K562 (cell line): Measurements from ENCODE around the gene POLE2. TPM values are rescaled to one million over a fixed set of nuclear protein-coding genes. Genes with fewer than 3 reads are reported as not detected.

ENCODE experiments used
- ARID1B ChIP-seq: fragments of 450-650 bp; IDR thresholded peaks from 2 replicates; pipeline ENCODE4 v1.6.1; 2016; ENCODE audit warnings: antibody characterized with exemption, mild to moderate bottlenecking, inconsistent platforms
- BRD4 ChIP-seq: fragments of 200-600 bp; sonication (generic); IDR thresholded peaks from 2 replicates; pipeline ENCODE4 v1.6.1; 2017; ENCODE audit warnings: inconsistent platforms
- DLX4 ChIP-seq: fragments of 250-450 bp; sonication (Bioruptor Pico); IDR thresholded peaks from 2 replicates; pipeline ENCODE4 v1.6.1; 2021; ENCODE audit warnings: mild to moderate bottlenecking
- KDM1A ChIP-seq, 2 experiments: fragments of 450-650 bp; IDR thresholded peaks; 2 replicates each; pipeline ENCODE4 v1.6.1; 2016; ENCODE audit warnings: mild to moderate bottlenecking in 2 of 2
- MXI1 ChIP-seq: IDR thresholded peaks from 2 replicates; pipeline ENCODE4 v1.6.1; 2011; ENCODE audit warnings: low read depth, mild to moderate bottlenecking, improper control_type of control experiment, low read length
- NKRF ChIP-seq: fragments of 450-650 bp; IDR thresholded peaks from 2 replicates; pipeline ENCODE4 v1.6.1; 2016; ENCODE audit warnings: borderline replicate concordance
- SAFB ChIP-seq: fragments of 200-400 bp; formaldehyde crosslinking; IDR thresholded peaks from 2 replicates; pipeline ENCODE4 v1.6.1; 2017; ENCODE audit warnings: low read depth, low read length, borderline replicate concordance
- SMAD3 ChIP-seq: fragments of 450-650 bp; formaldehyde crosslinking; conservative IDR thresholded peaks from 2 replicates; pipeline ENCODE4 v1.4.0; 2020; ENCODE audit warnings: mild to moderate bottlenecking
- TCF15 ChIP-seq: fragments of 250-450 bp; sonication (Bioruptor Pico); IDR thresholded peaks from 2 replicates; pipeline ENCODE4 v1.8.0; 2022; ENCODE audit warnings: moderate library complexity, mild to moderate bottlenecking, inconsistent platforms
- TCF7L2 ChIP-seq: fragments of 150-350 bp; IDR thresholded peaks from 2 replicates; pipeline ENCODE4 v1.6.1; 2016; ENCODE audit warnings: low read depth, mild to moderate bottlenecking, low read length, moderate library complexity
- TEAD1 ChIP-seq, 2 experiments: fragments of 450-650 bp in 1 of 2; sonication (generic) in 1 of 2; formaldehyde crosslinking; IDR thresholded peaks; 2 replicates each; pipeline versions ENCODE4 v1.4.0 to v1.8.0; 2020 to 2022; ENCODE audit warnings: mild to moderate bottlenecking in 2 of 2, missing genetic modification reagents in 1 of 2
- TEAD4 ChIP-seq, 2 experiments: sonication (generic) in 1 of 2; formaldehyde crosslinking in 1 of 2; IDR thresholded peaks; 2 replicates each; pipeline versions ENCODE4 v1.6.1 to v1.8.0; 2012 to 2022; ENCODE audit warnings: borderline replicate concordance in 1 of 2, inconsistent platforms in 1 of 2, low read length in 1 of 2, mild to moderate bottlenecking in 1 of 2, missing genetic modification reagents in 1 of 2
- THRB ChIP-seq: fragments of 450-650 bp; formaldehyde crosslinking; conservative IDR thresholded peaks from 2 replicates; pipeline ENCODE4 v1.4.0; 2022; ENCODE audit warnings: mild to moderate bottlenecking, missing genetic modification characterization
- ZBTB12 ChIP-seq: fragments of 250-450 bp; sonication (Bioruptor Pico); IDR thresholded peaks from 2 replicates; pipeline ENCODE4 v1.4.0; 2020
- ZBTB2 ChIP-seq: fragments of 450-650 bp; IDR thresholded peaks from 2 replicates; pipeline ENCODE4 v1.6.1; 2016; ENCODE audit warnings: antibody characterized with exemption
- ZNF133 ChIP-seq: fragments of 250-450 bp; sonication (Bioruptor Pico); IDR thresholded peaks from 2 replicates; pipeline ENCODE4 v1.4.0; 2020; ENCODE audit warnings: mild to moderate bottlenecking
- ZNF699 ChIP-seq: fragments of 250-450 bp; sonication (Bioruptor Pico); IDR thresholded peaks from 2 replicates; pipeline ENCODE4 v1.8.0; 2021; ENCODE audit warnings: mild to moderate bottlenecking, moderate library complexity; ENCODE audit not compliant: insufficient replicate concordance
- ZNF740 ChIP-seq, 3 experiments: fragments of 200-800 bp in 1 of 3; sonication (Bioruptor generic) in 1 of 3; sonication (generic) in 1 of 3; formaldehyde crosslinking in 1 of 3; IDR thresholded peaks; 2 replicates each; pipeline versions ENCODE4 v1.6.1 to v1.8.0; 2016 to 2022; ENCODE audit warnings: mild to moderate bottlenecking in 2 of 3, missing compliant biosample characterization in 2 of 3, missing genetic modification characterization in 2 of 3, missing genetic modification reagents in 1 of 3
- polyA plus RNA-seq, 8 experiments: library from polyadenylated mRNA; depleted of rRNA in 4 of 8; stranded (reverse) in 5 of 8; unstranded in 3 of 8; fragments of >200 nt; fragmentation: Nextera tagmentation in 2 of 8; fragmentation: Illumina TruSeq in 1 of 8; extraction: Ambion mirVana in 2 of 8; extraction: Trizol in 1 of 8; gene quantifications; 2 replicates each; pipeline versions ENCODE4 v1.2.1 to v1.2.3, GENCODE V29; 2011 to 2014; ENCODE audit warnings: inconsistent platforms in 1 of 8, missing spikeins in 1 of 8
- total RNA-seq, 7 experiments: library from RNA; depleted of rRNA in 6 of 7; stranded (reverse); fragments of >200 nt in 6 of 7; fragmentation: Illumina TruSeq in 2 of 7; extraction: Trizol in 2 of 7; gene quantifications; 2 replicates each; pipeline versions ENCODE4 v1.2.1 to v1.2.3, GENCODE V29; 2011 to 2021; ENCODE audit warnings: low replicate concordance in 1 of 7

POLE2 gene
- total and polyA plus RNA-seq, 9 of the 15 experiments (the other 6 are each of a cell fraction or from before 2014, with no cell fraction given), result 30.7 to 78.4 (median 55.4) TPM

- no peak for TF ChIP-seq TCF7L2
- peak in 1 of 2 experiments; percentile 45; a peak in 3 of 4 replicates for TF ChIP-seq KDM1A (IDR thresholded peaks at IDR 0.05)
- TF ChIP-seq DLX4 (CRISPR knock-in tag), result no peak
- TF ChIP-seq ZNF699 (CRISPR knock-in tag), result no peak
- TF ChIP-seq SAFB, result no peak
- no peak for TF ChIP-seq ZNF740 (CRISPR knock-in tag; IDR thresholded peaks at IDR 0.05)
- no peak for TF ChIP-seq ZNF740 (tag; IDR thresholded peaks at IDR 0.05)
- no peak for TF ChIP-seq ZBTB12
- peak; percentile 78 for TF ChIP-seq TEAD4 (IDR thresholded peaks at IDR 0.05; ENCODE audit: low read length)
- TF ChIP-seq TEAD4 (CRISPR knock-in tag; IDR thresholded peaks at IDR 0.05; ENCODE audit: borderline replicate concordance), result no peak
- TF ChIP-seq ARID1B, result peak; percentile 85
- no peak for TF ChIP-seq BRD4
- TF ChIP-seq TEAD1 (CRISPR knock-in tag; IDR thresholded peaks at IDR 0.05), result no peak
- no peak for TF ChIP-seq TCF15 (CRISPR knock-in tag)
- no peak for TF ChIP-seq NKRF
- TF ChIP-seq SMAD3 (CRISPR knock-in tag), result no peak
- TF ChIP-seq THRB, result no peak
- no peak for TF ChIP-seq MXI1
- no peak for TF ChIP-seq ZNF133 (CRISPR knock-in tag)
- no peak for TF ChIP-seq ZBTB2
Observed at GRCh38 chr14:49594347-49595091, 93.5 kb downstream of the POLE2 start (continued).
